ENCODE measurements around the gene RNPEP. TPM values are rescaled to one million over a fixed set of nuclear protein-coding genes. Genes with fewer than 3 reads are reported as not detected.
"Not testable (repeated sequence)": the region's sequence is repeated elsewhere in the genome, so short reads cannot be mapped to it uniquely, and the experiment has no call there.

Gene RNPEP
- total RNA-seq, 2 experiments from 2014 or later = 48.3 to 50.1 TPM

DNA sequence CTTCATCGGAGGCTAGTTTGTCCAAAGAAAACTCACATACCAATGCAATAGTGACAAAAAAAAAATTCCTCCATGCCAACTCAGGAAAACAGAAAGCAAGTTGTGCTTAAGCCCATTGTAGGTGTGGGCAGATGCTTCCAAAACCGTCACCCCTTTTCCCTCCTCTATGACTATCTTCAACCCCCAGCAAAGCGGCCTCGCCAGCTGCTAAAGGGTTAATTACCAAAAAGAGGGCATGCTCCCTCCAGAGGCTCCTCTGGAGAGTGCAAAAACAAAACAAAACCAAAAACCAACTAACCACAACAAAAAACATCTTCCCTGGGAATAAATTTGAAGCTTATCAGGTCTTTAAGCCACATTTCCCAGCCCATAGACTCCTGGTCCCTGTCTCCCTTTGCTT is 37.3 kb upstream of the RNPEP start:
- intact Hi-C loops (cut with micrococcal nuclease) = no loop called here
- POLR2A ChIA-PET = interaction anchor here (1.5 kb wide), 1 partner anchor 10 kb away, joined by 5 read pairs; the partner anchor contains the start of gene TIMM17A
- Mint-ChIP-seq H3K27me3 (peaks cover 40% of the 10 kb centered on the region), H3K4me3 (no peak overlapping the region), H3K4me1 (ENCODE audit: low read depth) (peaks cover 8% of the 10 kb centered on the region), H3K27ac (no peak overlapping the region), H3K9me3 (no peaks in the 10 kb centered on the region), H3K36me3 (no peaks in the 10 kb centered on the region)
- CTCF ChIA-PET = interaction anchor here (0.9 to 3.1 kb wide), 4 partner anchors 17 to 68 kb away, joined by 3 to 23 read pairs (median 4); no protein-coding TSS in a partner anchor
- no peak for DNase-seq

DNA sequence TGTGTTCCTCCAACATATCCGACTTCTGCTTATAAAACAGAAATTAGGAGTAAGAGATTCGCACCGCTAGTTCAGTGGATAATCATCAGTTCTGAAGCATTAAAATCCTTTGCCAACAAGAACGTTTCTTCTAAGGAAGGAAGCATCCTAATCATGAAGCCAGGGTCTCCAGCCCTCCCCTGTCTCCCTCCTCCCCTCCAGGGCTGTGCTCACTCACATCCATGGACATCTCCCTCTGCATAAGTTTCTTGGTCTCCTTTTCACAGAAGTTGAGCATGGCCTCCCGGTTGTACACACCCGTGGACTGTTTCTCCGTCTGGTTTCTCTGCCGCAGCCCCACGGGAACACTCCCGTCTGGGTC is 36.6 kb upstream of the RNPEP start:
- ChIA-PET POLR2A (interaction anchor here (0.9 to 1.5 kb wide), 3 partner anchors 9 to 50 kb away, joined by 3 to 5 read pairs (median 4); partner anchors contain the start of gene TIMM17A), CTCF (interaction anchor here (0.9 to 3.1 kb wide), 4 partner anchors 16 to 116 kb away, joined by 3 to 23 read pairs (median 4); partner anchors contain the start of gene IPO9)
- Mint-ChIP-seq H3K36me3 (no peaks in the 10 kb centered on the region), H3K27ac (no peak overlapping the region), H3K4me1 (ENCODE audit: low read depth) (peaks cover 8% of the 10 kb centered on the region), H3K4me3 (no peak overlapping the region), H3K9me3 (no peaks in the 10 kb centered on the region), H3K27me3 (peaks cover 40% of the 10 kb centered on the region)
- intact Hi-C loops (cut with micrococcal nuclease) = no loop called here
- DNase-seq = no peak

DNA sequence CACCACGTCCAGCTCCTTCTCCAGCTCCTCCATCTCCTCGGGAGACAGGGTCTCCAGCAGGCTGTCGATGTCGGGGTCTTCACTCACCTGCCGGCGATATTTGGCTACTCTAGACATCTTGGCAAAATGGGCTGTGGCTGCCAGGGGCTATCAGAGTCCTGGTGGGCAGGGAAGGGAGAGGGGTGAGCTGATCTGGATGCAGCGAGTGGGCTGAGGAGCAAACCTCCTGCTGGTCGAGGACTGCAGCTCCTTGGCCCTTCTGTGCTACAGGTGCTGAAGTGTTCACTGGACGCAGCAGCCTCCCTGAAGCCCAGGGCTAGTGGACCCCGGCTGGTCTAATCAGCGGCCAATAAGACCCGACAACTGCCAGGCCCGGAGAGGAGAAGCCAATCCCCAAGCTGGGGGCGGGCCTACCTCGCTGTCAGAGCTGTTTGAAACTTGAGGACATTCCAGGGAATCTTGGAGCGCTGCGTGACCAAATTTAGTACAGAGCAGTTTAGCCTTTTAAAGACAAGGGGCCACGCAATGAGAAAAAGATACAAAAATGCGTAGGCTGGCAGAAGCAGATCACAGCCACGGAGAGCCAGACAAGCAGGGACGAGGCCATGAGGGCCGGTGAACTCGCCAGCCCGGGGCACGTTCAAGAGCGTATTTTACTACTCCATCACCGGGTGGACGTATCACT is 36.1 kb upstream of the RNPEP start, which contains the start of gene LMOD1:
TSS of gene LMOD1 (minus strand) at position 325 of the 685 bp plus-strand sequence. CDS start at position 117, 208 bp downstream.
- ChIA-PET CTCF (interaction anchor here (0.9 to 3.1 kb wide), 4 partner anchors 16 to 117 kb away, joined by 3 to 23 read pairs (median 4); partner anchors contain the start of gene IPO9), POLR2A (interaction anchor here (0.9 to 1.5 kb wide), 3 partner anchors 9 to 50 kb away, joined by 3 to 5 read pairs (median 4); partner anchors contain the start of gene TIMM17A)
- intact Hi-C loops (cut with micrococcal nuclease) = no loop called here
- Mint-ChIP-seq H3K27ac (no peak within 1 kb of the TSS), H3K4me3 (no peak within 1 kb of the TSS), H3K36me3 (no peaks in the 10 kb centered on the region), H3K4me1 (ENCODE audit: low read depth) (peaks cover 8% of the 10 kb centered on the region), H3K27me3 (peaks cover 40% of the 10 kb centered on the region), H3K9me3 (no peaks in the 10 kb centered on the region)
- DNase-seq = peak; percentile 16

DNA sequence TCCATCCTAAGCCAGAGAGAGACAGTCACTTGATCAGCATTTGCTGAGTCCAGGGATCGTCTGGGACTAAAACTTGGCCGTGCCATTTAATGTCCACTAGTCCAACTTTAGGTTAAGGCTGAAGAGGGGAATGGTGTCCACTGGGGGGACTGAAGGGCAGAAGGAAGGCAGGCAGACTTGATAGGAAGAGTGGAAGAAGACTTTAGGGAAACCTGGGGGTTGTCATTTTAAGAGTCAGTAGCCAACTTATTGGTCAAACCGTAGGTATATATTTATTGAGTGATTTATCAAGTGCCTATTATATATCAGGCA is 34.8 kb upstream of the RNPEP start:
- H3K27ac Mint-ChIP-seq = no peak overlapping the region
- no peak for DNase-seq
- POLR2A ChIA-PET = no interaction called here
- H3K4me3 Mint-ChIP-seq = no peak overlapping the region
- H3K36me3 Mint-ChIP-seq = no peaks in the 10 kb centered on the region
- intact Hi-C loops (cut with micrococcal nuclease) = no loop called here
- H3K4me1 Mint-ChIP-seq (ENCODE audit: low read depth) = peaks cover 8% of the 10 kb centered on the region
- no peaks in the 10 kb centered on the region for H3K9me3 Mint-ChIP-seq
- CTCF ChIA-PET = interaction anchor here (1.9 kb wide), 1 partner anchor 52 kb away, joined by 6 read pairs; no protein-coding TSS in a partner anchor
- H3K27me3 Mint-ChIP-seq = peaks cover 40% of the 10 kb centered on the region

DNA sequence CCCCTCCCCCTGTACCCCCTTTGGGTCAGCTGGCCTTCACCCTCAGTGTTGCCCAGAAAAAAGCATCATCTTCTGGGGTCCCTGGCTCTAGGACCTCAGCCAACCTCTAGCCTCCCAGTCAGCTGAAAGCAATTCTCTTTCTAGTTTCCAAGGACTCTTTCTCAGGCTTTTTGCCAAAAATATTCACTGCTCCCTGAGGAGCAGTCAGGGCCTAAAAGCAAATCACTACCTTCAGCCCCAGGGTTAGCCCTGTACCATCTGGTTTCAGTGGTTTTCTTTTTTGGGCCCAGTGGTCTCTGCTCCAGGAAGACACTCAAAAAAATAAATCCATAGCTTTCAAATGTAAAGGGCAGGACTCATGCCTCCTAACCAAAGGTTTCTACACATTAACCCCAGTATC is 33.0 kb upstream of the RNPEP start:
- H3K4me1 Mint-ChIP-seq (ENCODE audit: low read depth) = peaks cover 12% of the 10 kb centered on the region
- peaks cover 3% of the 10 kb centered on the region for H3K36me3 Mint-ChIP-seq
- no peak for DNase-seq
- H3K4me3 Mint-ChIP-seq = no peak overlapping the region
- H3K27ac Mint-ChIP-seq = no peak overlapping the region
- H3K9me3 Mint-ChIP-seq = no peaks in the 10 kb centered on the region
- ChIA-PET POLR2A (interaction anchor here (0.6 kb wide), 1 partner anchor 517 kb away, joined by 3 read pairs; no protein-coding TSS in a partner anchor), CTCF (interaction anchor here (1.9 kb wide), 1 partner anchor 53 kb away, joined by 6 read pairs; no protein-coding TSS in a partner anchor)
- intact Hi-C loops (cut with micrococcal nuclease) = no loop called here
- H3K27me3 Mint-ChIP-seq = peaks cover 33% of the 10 kb centered on the region

DNA sequence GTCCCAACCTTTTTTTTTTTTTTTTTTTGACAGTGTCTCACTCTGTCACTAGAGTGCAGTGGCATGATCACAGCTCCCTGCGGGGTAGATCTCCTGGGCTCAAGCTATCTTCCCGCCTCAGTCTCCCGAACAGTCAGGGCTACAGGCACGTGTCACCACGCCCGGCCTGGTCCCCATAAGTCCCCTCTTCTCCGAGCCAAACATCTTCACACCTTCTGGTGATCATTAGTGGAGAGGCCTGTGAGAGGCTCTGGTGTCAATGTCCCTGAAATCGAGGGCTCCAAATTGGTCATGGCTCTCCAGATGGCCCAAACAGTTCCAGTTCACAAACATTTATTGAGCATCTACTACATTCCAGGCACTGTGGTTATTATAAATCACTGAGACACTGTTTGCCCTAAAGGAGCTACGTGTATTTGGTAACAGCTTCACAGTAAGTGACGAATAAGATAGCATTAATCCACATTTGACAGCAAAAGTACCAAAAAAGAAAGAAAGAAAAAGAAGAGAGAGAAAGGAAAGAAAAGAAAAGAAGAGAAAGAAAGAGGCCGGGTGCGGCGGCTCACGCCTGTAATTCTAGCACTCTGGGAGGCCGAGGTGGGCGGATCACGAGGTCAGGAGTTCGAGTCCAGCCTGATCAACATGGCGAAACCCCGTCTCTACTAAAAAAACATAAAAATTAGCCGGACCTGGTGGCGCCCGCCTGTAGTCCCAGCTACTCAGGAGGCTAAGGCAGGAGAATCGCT is 28.0 kb upstream of the RNPEP start:
- CTCF ChIA-PET = interaction anchor here (1.1 to 5.7 kb wide), 3 partner anchors 45 to 125 kb away, joined by 4 to 33 read pairs (median 8); partner anchors contain the start of gene IPO9
- Mint-ChIP-seq H3K9me3 (no peaks in the 10 kb centered on the region), H3K4me1 (ENCODE audit: low read depth) (peaks cover 20% of the 10 kb centered on the region)

DNA sequence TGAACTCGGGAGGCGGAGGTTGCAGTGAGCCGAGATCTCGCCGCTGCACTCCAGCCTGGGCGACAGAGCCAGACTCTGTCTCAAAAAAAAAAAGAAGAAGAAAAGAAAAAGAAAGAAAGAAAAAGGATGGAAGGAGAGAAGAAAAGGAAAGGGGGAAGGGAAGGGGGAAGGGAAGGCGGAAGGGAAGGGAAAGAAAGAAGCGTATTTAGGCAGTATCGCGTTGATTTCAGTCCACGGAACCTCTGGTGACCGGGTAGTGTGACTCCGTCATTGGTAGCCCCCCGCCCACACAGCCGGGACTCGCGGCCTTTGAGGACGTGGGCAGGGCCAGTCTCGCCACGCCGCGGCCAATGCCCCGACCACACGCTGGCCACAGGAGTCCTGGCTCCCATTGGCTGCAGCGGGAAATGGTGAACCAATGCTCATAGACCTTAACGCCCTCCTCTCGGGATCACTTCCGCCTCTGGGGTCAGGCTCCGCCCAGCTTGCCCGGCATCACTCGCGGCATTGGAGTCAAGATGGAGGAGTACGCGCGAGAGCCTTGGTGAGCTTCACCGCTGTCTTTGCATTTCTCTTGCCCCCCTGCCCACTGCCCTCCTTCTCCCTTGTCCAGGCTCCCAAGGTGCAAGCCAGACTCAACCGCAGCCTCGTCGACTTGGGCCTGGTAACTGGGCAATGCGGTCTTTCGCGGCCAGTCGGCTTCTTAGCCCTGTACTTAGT is 27.3 kb upstream of the RNPEP start, which contains the start of gene TIMM17A:
TSS of gene TIMM17A (plus strand) at position 495 of the 720 bp plus-strand sequence. CDS start at position 519, 24 bp downstream.
- peaks cover 22% of the 10 kb centered on the region for H3K36me3 Mint-ChIP-seq
- ChIA-PET CTCF (interaction anchor here (0.9 to 5.7 kb wide), 3 partner anchors 12 to 59 kb away, joined by 3 to 33 read pairs (median 8); no protein-coding TSS in a partner anchor), POLR2A (interaction anchor here (0.9 to 2.2 kb wide), 6 partner anchors 10 to 188 kb away, joined by 3 to 10 read pairs (median 6); partner anchors contain the start of gene RNPEP)
- no peaks in the 10 kb centered on the region for H3K9me3 Mint-ChIP-seq
- DNase-seq = peak; percentile 97
- H3K27ac Mint-ChIP-seq = peak within 1 kb of the TSS; percentile 87
- no peaks in the 10 kb centered on the region for H3K27me3 Mint-ChIP-seq
- H3K4me3 Mint-ChIP-seq = peak within 1 kb of the TSS; percentile 99
- intact Hi-C loops (cut with micrococcal nuclease) = loop anchor here (1.0 to 10.0 kb wide), 5 partner anchors 28 to 390 kb away; partner anchors contain the start of genes IPO9, PPP1R12B, PTPN7 and UBE2T
- H3K4me1 Mint-ChIP-seq (ENCODE audit: low read depth) = peaks cover 20% of the 10 kb centered on the region

More for the DNA sequence above, 28.0 kb upstream of the RNPEP start:
- Mint-ChIP-seq H3K27ac (peak overlapping the region; percentile 87), H3K36me3 (peaks cover 22% of the 10 kb centered on the region), H3K27me3 (no peaks in the 10 kb centered on the region), H3K4me3 (peak overlapping the region; percentile 99)
- POLR2A ChIA-PET = interaction anchor here (0.9 to 2.2 kb wide), 5 partner anchors 9 to 58 kb away, joined by 5 to 10 read pairs (median 6); partner anchors contain the start of gene RNPEP
- intact Hi-C loops (cut with micrococcal nuclease) = loop anchor here (1.0 to 10.0 kb wide), 5 partner anchors 29 to 390 kb away; partner anchors contain the start of genes IPO9, PPP1R12B, PTPN7 and UBE2T
- DNase-seq = no peak

DNA sequence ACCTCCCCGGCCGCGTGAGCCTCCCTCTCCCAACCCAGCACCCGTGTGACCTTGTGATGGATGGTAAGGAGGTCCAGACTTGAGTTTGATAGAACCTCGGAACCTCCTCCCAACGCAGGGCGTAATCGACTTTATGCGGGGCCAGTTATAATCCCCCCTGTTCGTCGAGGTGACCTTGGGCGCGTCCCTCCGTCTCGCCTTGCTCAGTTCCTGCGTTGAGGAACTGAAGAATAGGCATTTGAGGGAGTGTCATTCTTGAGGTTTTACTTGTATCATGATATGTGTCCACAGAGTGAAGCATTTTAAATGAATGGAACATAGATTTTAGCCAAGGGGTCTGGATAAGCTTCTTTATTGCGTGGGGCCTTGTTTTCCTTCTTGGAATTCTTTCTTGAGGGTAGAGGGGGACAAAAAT is 26.7 kb upstream of the RNPEP start:
- H3K4me1 Mint-ChIP-seq (ENCODE audit: low read depth) = peaks cover 20% of the 10 kb centered on the region
- peak overlapping the region; percentile 87 for H3K27ac Mint-ChIP-seq
- H3K4me3 Mint-ChIP-seq = peak overlapping the region; percentile 99
- DNase-seq = no peak
- ChIA-PET CTCF (interaction anchor here (0.9 to 5.7 kb wide), 3 partner anchors 12 to 60 kb away, joined by 3 to 33 read pairs (median 8); no protein-coding TSS in a partner anchor), POLR2A (interaction anchor here (0.9 to 2.2 kb wide), 5 partner anchors 10 to 188 kb away, joined by 3 to 10 read pairs (median 5); partner anchors contain the start of gene RNPEP)
- intact Hi-C loops (cut with micrococcal nuclease) = loop anchor here (1.0 to 10.0 kb wide), 5 partner anchors 28 to 389 kb away; partner anchors contain the start of genes IPO9, PPP1R12B, PTPN7 and UBE2T
- no peaks in the 10 kb centered on the region for H3K9me3 Mint-ChIP-seq
- peaks cover 24% of the 10 kb centered on the region for H3K36me3 Mint-ChIP-seq
- no peaks in the 10 kb centered on the region for H3K27me3 Mint-ChIP-seq

DNA sequence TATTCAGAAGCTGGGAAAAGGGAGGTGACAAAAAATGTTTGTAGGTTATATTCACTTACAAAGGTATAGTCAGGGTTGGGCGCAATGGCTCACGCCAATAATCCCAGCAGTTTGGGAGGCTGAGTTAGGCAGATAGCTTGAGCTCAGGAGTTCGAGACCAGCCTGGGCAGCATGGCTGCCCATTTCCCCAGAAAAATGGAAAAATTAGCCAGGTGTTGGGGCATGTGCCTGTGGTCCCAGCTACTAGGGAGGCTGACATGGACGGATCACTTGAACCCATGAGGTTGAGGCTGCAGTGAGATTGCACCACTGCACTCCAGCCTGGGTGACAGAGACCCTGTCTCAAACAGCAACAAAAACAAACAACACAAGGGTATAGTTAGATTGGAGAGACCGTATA is 24.1 kb upstream of the RNPEP start:
- intact Hi-C loops (cut with micrococcal nuclease) = loop anchor here (5.0 to 10.0 kb wide), 2 partner anchors 61 to 386 kb away; partner anchors contain the start of genes PPP1R12B and UBE2T
- H3K9me3 Mint-ChIP-seq = no peaks in the 10 kb centered on the region
- POLR2A ChIA-PET = interaction anchor here (0.6 to 0.9 kb wide), 2 partner anchors 84 to 907 kb away, joined by 4 to 5 read pairs; no protein-coding TSS in a partner anchor
- no peak overlapping the region for H3K4me3 Mint-ChIP-seq
- peaks cover 34% of the 10 kb centered on the region for H3K36me3 Mint-ChIP-seq
- CTCF ChIA-PET = interaction anchor here (1.3 to 5.7 kb wide), 2 partner anchors 41 to 62 kb away, joined by 6 to 33 read pairs; no protein-coding TSS in a partner anchor
- H3K4me1 Mint-ChIP-seq (ENCODE audit: low read depth) = peaks cover 23% of the 10 kb centered on the region
- no peaks in the 10 kb centered on the region for H3K27me3 Mint-ChIP-seq
- no peak for DNase-seq
- no peak overlapping the region for H3K27ac Mint-ChIP-seq

DNA sequence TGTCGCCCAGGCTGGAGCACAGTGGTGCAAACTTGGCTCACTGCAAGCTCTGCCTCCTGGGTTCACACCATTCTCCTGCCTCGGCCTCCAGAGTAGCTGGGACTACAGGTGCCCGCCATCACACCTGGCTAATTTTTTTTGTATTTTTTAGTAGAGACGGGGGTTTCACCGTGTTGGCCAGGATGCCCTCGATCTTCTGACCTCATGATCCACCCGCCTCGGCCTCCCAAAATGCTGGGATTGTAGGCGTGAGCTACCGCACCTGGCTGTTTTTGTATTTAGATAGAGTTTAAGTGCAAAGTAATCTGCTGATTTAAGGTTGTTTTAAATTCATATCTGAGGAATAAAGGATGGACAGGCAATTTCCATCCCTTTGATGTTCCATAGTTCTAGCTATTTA is 20.1 kb upstream of the RNPEP start:
- H3K9me3 Mint-ChIP-seq; DNase-seq; intact Hi-C loops (cut with micrococcal nuclease); H3K27ac Mint-ChIP-seq; H3K4me1 Mint-ChIP-seq (ENCODE audit: low read depth); H3K4me3 Mint-ChIP-seq; POLR2A ChIA-PET; H3K27me3 Mint-ChIP-seq: not testable (repeated sequence)
- CTCF ChIA-PET = interaction anchor here (0.9 to 4.9 kb wide), 4 partner anchors 10 to 67 kb away, joined by 3 to 25 read pairs (median 10); no protein-coding TSS in a partner anchor
- H3K36me3 Mint-ChIP-seq = peaks cover 46% of the 10 kb centered on the region
